Osteocyte (in vitro differentiated cells): ENCODE data around the gene TRAPPC3L. TPM values are rescaled to one million over a fixed set of nuclear protein-coding genes. Genes with fewer than 3 reads are reported as not detected.

Experiments used
- DNase-seq: peaks from one replicate; pipeline ENCODE4 v3.0.0; 2021; ENCODE audit warnings: mixed read lengths; ENCODE audit not compliant: unreplicated experiment; ENCODE audit errors: extremely low spot score
- H3K27ac Mint-ChIP-seq: one replicate; pipeline ENCODE4 v1.8.0; 2021; ENCODE audit warnings: mild to moderate bottlenecking, mixed read lengths; ENCODE audit not compliant: unreplicated experiment
- H3K27me3 Mint-ChIP-seq: one replicate; pipeline ENCODE4 v1.8.0; 2021; ENCODE audit warnings: mixed read lengths; ENCODE audit not compliant: unreplicated experiment
- H3K36me3 Mint-ChIP-seq: one replicate; pipeline ENCODE4 v1.8.0; 2021; ENCODE audit warnings: mixed read lengths; ENCODE audit not compliant: unreplicated experiment
- H3K4me1 Mint-ChIP-seq: one replicate; pipeline ENCODE4 v1.8.0; 2021; ENCODE audit warnings: mixed read lengths; ENCODE audit not compliant: unreplicated experiment
- H3K4me3 Mint-ChIP-seq: one replicate; pipeline ENCODE4 v1.8.0; 2021; ENCODE audit warnings: mild to moderate bottlenecking, moderate library complexity, mixed read lengths; ENCODE audit not compliant: unreplicated experiment
- H3K9me3 Mint-ChIP-seq: one replicate; pipeline ENCODE4 v1.8.0; 2021; ENCODE audit warnings: mixed read lengths; ENCODE audit not compliant: unreplicated experiment
- total RNA-seq: library from RNA; stranded (reverse); gene quantifications from 2 replicates; pipeline ENCODE4 v1.2.1, GENCODE V29; 2021
- TF ChIP-seq, protein P1 (sequence below): fragments of 200-600 bp; sonication (generic); IDR thresholded peaks from 2 replicates; pipeline ENCODE4 v1.5.0; 2021; ENCODE audit warnings: antibody characterized with exemption, mild to moderate bottlenecking, moderate library complexity

The TRAPPC3L gene
- total RNA-seq, 1 donor from 2014 or later = not detected

DNA sequence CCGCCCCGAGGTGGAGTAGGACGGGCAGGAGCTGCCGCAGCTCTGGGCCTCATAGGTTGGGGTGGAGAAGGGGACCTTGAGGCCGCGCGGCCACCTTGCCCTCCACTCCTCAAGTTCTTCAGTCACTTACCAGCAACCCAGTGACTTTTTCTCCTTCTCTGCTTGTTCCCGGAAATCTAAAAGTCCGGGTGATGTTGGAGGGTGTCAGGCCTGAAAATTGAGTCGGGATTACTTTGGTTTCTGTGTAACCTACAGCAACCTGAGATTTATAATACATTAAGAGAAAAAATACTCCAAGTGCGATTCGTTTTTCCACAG is 26.2 kb upstream of the TRAPPC3L start:
- Mint-ChIP-seq H3K4me1 (peaks cover 37% of the 10 kb centered on the region), H3K9me3 (no peaks in the 10 kb centered on the region), H3K36me3 (peaks cover 9% of the 10 kb centered on the region), H3K27me3 (peaks cover 7% of the 10 kb centered on the region), H3K4me3 (peak overlapping the region; percentile 99), H3K27ac (peak overlapping the region; percentile 98)
- DNase-seq = no peak
- TF ChIP-seq, protein P1, sequence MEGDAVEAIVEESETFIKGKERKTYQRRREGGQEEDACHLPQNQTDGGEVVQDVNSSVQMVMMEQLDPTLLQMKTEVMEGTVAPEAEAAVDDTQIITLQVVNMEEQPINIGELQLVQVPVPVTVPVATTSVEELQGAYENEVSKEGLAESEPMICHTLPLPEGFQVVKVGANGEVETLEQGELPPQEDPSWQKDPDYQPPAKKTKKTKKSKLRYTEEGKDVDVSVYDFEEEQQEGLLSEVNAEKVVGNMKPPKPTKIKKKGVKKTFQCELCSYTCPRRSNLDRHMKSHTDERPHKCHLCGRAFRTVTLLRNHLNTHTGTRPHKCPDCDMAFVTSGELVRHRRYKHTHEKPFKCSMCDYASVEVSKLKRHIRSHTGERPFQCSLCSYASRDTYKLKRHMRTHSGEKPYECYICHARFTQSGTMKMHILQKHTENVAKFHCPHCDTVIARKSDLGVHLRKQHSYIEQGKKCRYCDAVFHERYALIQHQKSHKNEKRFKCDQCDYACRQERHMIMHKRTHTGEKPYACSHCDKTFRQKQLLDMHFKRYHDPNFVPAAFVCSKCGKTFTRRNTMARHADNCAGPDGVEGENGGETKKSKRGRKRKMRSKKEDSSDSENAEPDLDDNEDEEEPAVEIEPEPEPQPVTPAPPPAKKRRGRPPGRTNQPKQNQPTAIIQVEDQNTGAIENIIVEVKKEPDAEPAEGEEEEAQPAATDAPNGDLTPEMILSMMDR = no peak

DNA sequence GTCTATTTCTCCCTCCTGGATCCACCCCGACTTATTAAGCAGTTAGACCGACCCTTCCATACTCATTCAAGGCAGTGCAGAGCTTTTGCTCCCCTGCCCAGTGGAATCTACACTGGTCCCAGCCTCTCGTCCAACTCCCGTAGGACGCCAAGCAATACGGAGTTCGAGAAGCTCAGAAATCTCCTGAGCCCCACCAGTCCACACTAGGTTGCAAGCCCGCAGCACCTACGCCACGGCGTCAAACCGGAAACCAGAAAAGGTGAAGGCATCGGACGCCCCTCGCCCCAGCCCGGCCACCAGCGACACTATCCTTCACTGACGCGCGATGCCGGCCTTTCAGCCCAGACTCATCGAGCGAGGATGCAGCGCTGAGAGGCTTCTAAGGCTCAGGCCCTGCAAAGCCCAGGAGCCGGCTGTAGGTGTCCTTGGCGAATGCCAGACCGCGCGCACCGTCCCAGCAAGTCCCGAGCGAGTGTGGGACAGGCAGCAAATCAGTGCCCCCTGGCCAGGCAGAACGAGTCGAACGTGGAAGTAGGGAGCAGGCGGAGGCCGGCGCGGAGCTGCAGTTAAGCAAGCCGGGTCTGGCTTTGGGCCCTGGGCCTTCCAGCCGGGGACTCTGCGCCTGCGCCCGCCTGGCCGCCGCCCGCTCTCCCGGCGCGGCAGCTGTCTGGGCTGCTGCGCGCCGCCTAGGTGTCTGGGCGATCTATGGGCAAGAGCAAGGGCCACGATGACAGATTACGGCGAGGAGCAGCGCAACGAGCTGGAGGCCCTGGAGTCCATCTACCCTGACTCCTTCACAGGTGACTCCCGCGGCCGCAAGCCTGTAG is 25.6 kb upstream of the TRAPPC3L start, which contains the start of gene RWDD1:
Gene RWDD1 (plus strand): TSS at position 649 of the 827 bp plus-strand sequence. CDS start 79 bp downstream, at position 728.
- peak within 1 kb of the TSS; percentile 99 for H3K4me3 Mint-ChIP-seq
- H3K36me3 Mint-ChIP-seq = peaks cover 4% of the 10 kb centered on the region
- H3K27ac Mint-ChIP-seq = peak within 1 kb of the TSS; percentile 98
- no peaks in the 10 kb centered on the region for H3K9me3 Mint-ChIP-seq
- peaks cover 35% of the 10 kb centered on the region for H3K4me1 Mint-ChIP-seq
- TF ChIP-seq, protein P1 = peak; percentile 8
- H3K27me3 Mint-ChIP-seq = peaks cover 10% of the 10 kb centered on the region
- DNase-seq = peak; percentile 100

DNA sequence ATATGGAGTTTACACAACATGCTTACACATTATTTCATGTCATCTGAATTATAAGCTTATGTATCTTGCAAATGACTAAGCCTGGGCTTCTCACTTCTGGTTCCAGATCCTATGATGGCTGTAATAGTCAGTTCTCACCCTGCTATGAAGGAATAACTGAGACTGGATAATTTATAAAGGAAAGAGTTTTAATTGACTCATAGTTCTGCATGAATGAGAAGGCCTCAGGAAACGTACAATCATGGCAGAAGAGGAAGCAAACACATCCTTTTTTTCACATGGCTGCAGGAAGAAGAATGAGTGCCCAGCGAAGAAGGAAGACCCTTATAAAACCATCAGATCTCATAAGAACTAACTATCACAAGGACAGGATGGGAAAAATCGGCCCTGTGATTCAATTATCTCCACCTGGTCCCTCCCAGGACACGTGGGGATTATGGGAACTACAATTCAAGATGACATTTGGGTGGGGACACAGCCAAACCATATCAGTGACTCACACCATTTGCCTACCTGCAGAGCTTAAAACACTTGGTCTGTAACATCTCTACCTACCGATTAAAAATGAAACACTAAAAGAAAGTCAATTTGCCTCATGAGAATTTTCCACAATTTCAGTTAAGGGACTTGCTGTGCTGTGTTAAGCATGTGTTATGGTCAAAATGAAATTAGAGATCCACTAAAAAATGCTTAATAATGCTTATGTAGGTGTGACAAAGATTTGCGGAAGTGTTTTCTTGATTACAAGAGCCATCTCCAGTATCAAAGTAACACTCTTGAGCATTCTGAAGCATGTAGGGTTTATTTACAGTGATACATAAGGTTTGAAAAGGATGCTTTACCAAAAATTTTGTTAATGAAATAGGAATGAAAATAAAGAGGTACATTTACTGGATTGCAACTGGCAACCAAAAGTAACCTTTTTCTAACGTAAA is 23.6 kb upstream of the TRAPPC3L start:
- Mint-ChIP-seq H3K4me3 (no peak overlapping the region), H3K9me3 (no peaks in the 10 kb centered on the region), H3K27ac (no peak overlapping the region), H3K4me1 (peaks cover 32% of the 10 kb centered on the region), H3K27me3 (peaks cover 17% of the 10 kb centered on the region), H3K36me3 (peaks cover 2% of the 10 kb centered on the region)
- TF ChIP-seq, protein P1 = no peak
- DNase-seq = no peak

- H3K36me3 Mint-ChIP-seq = no peaks in the 10 kb centered on the region
- H3K4me1 Mint-ChIP-seq = peaks cover 22% of the 10 kb centered on the region
- H3K4me3 Mint-ChIP-seq = no peak overlapping the region
- TF ChIP-seq, protein P1 = no peak
- peaks cover 22% of the 10 kb centered on the region for H3K27me3 Mint-ChIP-seq
- no peaks in the 10 kb centered on the region for H3K9me3 Mint-ChIP-seq
- no peak overlapping the region for H3K27ac Mint-ChIP-seq
- DNase-seq = no peak
Measured at GRCh38 chr6:116568111-116568510, 22.6 kb upstream of the TRAPPC3L start.
